Stimulated activated CD8-positive, alpha-beta memory T cell treated with anti-CD3 and anti-CD28 coated beads, Interleukin-7, amount 100 ng/mL, for 48 hours (primary cell): ENCODE data around the gene AHRR.
"Not testable (repeated sequence)": the region's sequence is repeated elsewhere in the genome, so short reads cannot be mapped to it uniquely, and the experiment has no call there.

Experiments
- DNase-seq, 2 donors: peaks; one replicate each; pipeline ENCODE4 v3.0.0-alpha.2; 2020; ENCODE audit warnings: low read depth in 1 of 2; ENCODE audit errors: extremely low read depth in 1 of 2

Gene AHRR

GRCh38 chr5:483011-483410 is 161.5 kb downstream of the AHRR start:
- DNase-seq, result no peak

- DNase-seq, result no peak
These were observed 162.1 kb downstream of the AHRR start for GRCh38 chr5:483434-484140.

- no peak for DNase-seq
These were observed 163.0 kb downstream of the AHRR start for GRCh38 chr5:484556-484955.

GRCh38 chr5:485113-485945 is 163.8 kb downstream of the AHRR start:
- DNase-seq, result no peak

GRCh38 chr5:485946-486491 is 164.5 kb downstream of the AHRR start:
- no peak for DNase-seq

- not testable (repeated sequence) for DNase-seq
These were observed 165.1 kb downstream of the AHRR start for GRCh38 chr5:486597-486996.
